Vagina (tissue), 2 donors: ENCODE measurements around the gene MAD1L1. TPM values are rescaled to one million over a fixed set of nuclear protein-coding genes. Genes with fewer than 3 reads are reported as not detected.

Experiments
- DNase-seq, 2 donors: peaks; one replicate each; pipeline ENCODE4 v3.0.0-alpha.2; 2017; ENCODE audit errors: extremely low spot score in 2 of 2
- H3K27ac ChIP-seq: fragments of 200-600 bp; sonication (generic); one replicate; pipeline ENCODE4 v1.5.1; 2019
- H3K27me3 ChIP-seq: fragments of 200-600 bp; sonication (generic); one replicate; pipeline ENCODE4 v1.5.1; 2019
- H3K36me3 ChIP-seq, 2 donors: fragments of 200-600 bp; sonication (generic); one replicate each; pipeline ENCODE4 v1.5.1; 2017 to 2019
- H3K4me1 ChIP-seq: fragments of 200-600 bp; sonication (generic); one replicate; pipeline ENCODE4 v1.5.1; 2019
- H3K4me3 ChIP-seq, 2 donors: fragments of 200-600 bp; sonication (generic); 1 replicate in 1 of 2; 2 replicates in 1 of 2; pipeline ENCODE4 v1.5.1; 2016 to 2019
- H3K9me3 ChIP-seq: fragments of 200-600 bp; sonication (generic); one replicate; pipeline ENCODE4 v1.5.1; 2019
- POLR2A ChIP-seq, 2 donors: fragments of 450-650 bp; IDR thresholded peaks; one replicate each; pipeline ENCODE4 v1.6.1; 2017; ENCODE audit warnings: antibody characterized with exemption in 2 of 2, mild to moderate bottlenecking in 2 of 2, moderate library complexity in 2 of 2
- POLR2AphosphoS5 ChIP-seq, 2 donors: sonication (generic); formaldehyde crosslinking; IDR thresholded peaks; one replicate each; pipeline ENCODE4 v1.9.0; 2017; ENCODE audit warnings: antibody characterized with exemption in 2 of 2, mild to moderate bottlenecking in 2 of 2, low read depth in 1 of 2; ENCODE audit not compliant: insufficient read depth in 1 of 2
- intact Hi-C: fragments of 100-400 bp; cut with DNase I; formaldehyde crosslinking; loops from one replicate; pipeline ENCODE4 v1.15.1; 2023
- total RNA-seq: library from RNA; depleted of rRNA; stranded (reverse); fragments of >200 nt; gene quantifications from one replicate; pipeline ENCODE4 v1.2.3, GENCODE V29; 2016
- TF ChIP-seq, protein P1 (sequence below), 3 experiments: fragments of 450-650 bp in 2 of 3; fragments of 200-600 bp in 1 of 3; sonication (generic) in 1 of 3; IDR thresholded peaks; one replicate each; pipeline ENCODE4 v1.5.1; 2017 to 2019; ENCODE audit warnings: antibody characterized with exemption in 3 of 3, mild to moderate bottlenecking in 2 of 3, moderate library complexity in 2 of 3

The MAD1L1 gene
- total RNA-seq, 1 donor from 2014 or later, result 62.4 TPM

DNA sequence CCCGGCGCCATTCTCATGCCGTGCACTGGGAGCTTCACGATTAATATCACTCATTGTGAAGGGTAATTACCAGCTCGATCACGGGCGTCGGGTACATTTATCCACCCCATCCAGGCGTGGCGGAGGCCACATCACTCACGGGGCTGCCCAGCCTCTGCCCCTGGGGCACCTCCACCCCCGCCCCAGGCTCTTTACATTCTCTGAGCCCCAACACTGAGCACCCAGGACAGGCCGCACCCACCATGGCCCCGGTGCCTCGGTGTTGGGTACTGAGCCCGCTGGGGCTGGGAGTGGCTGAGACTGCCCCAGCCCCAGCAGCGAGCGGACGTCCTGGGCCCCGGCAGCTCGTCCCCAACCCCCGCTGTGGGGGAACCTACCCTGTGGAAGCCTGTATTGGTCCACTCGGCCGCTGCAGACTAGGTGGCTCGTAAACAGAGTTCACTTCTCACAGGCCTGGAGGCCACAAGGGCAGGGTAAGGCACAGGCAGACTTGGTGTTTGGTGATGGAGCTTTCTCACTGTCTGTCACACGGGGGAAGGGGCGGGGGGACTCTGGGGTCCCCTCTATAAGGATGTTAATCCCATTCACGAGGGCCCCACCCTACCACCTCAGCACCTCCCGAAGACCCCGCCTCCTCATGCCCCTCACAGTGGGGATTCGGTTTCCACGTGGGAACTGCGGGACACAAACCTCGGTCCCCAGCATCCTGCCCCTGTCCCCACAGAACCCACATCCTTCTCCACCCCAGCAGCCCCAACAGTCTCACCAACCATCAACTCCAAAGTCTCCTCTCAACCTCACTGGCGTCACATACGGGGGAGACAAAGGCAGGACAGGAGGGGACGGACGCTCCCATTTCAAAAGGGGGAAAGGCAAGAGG lies 378.5 kb downstream of the MAD1L1 start:
- no peaks in the 10 kb centered on the region for H3K27me3 ChIP-seq
- no peak overlapping the region for H3K4me3 ChIP-seq
- no peak for DNase-seq
- intact Hi-C loops, result no loop called here
- H3K36me3 ChIP-seq, result no peaks in the 10 kb centered on the region
- H3K27ac ChIP-seq, result no peak overlapping the region
- H3K9me3 ChIP-seq, result no peaks in the 10 kb centered on the region
- TF ChIP-seq POLR2AphosphoS5 (IDR thresholded peaks at IDR 0.05; ENCODE audit: insufficient read depth in 1 of 2, low read depth in 1 of 2) (no peak), POLR2A (IDR thresholded peaks at IDR 0.05) (no peak)
- no peaks in the 10 kb centered on the region for H3K4me1 ChIP-seq

DNA sequence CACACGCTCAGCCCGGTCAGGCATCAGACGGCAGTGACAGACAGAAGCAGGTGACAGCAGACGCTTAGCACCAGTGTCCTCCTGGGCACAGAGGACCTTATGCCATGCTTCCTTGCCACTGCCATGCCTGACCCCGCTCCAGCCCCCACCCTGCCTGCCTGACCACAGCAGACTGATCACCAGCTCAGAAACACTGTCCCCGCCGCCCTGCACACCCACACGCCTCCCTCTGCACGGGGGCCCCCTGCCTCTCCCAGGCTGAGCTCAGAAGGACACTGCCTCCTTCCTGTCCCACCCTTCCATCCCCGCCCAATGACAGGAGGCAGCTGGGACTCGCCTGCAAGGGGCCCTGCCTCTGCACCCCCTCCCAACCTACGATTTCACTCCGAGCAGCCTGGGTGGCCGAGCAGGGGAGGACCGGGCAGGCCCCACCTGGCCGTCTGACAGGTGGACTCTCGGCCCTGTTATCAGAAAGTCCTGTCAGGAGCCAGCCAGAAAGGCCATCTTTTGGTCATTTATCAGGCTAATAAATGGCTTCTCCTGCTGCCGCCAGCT lies 379.2 kb downstream of the MAD1L1 start:
- Histone ChIP-seq H3K9me3 (no peaks in the 10 kb centered on the region), H3K4me3 (no peak overlapping the region), H3K36me3 (no peaks in the 10 kb centered on the region), H3K27me3 (no peaks in the 10 kb centered on the region), H3K27ac (no peak overlapping the region), H3K4me1 (no peaks in the 10 kb centered on the region)
- TF ChIP-seq POLR2A (IDR thresholded peaks at IDR 0.05) (no peak), POLR2AphosphoS5 (IDR thresholded peaks at IDR 0.05; ENCODE audit: insufficient read depth in 1 of 2, low read depth in 1 of 2) (no peak)
- TF ChIP-seq, protein P1, sequence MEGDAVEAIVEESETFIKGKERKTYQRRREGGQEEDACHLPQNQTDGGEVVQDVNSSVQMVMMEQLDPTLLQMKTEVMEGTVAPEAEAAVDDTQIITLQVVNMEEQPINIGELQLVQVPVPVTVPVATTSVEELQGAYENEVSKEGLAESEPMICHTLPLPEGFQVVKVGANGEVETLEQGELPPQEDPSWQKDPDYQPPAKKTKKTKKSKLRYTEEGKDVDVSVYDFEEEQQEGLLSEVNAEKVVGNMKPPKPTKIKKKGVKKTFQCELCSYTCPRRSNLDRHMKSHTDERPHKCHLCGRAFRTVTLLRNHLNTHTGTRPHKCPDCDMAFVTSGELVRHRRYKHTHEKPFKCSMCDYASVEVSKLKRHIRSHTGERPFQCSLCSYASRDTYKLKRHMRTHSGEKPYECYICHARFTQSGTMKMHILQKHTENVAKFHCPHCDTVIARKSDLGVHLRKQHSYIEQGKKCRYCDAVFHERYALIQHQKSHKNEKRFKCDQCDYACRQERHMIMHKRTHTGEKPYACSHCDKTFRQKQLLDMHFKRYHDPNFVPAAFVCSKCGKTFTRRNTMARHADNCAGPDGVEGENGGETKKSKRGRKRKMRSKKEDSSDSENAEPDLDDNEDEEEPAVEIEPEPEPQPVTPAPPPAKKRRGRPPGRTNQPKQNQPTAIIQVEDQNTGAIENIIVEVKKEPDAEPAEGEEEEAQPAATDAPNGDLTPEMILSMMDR (IDR thresholded peaks at IDR 0.05), result no peak
- intact Hi-C loops, result no loop called here
- no peak for DNase-seq

DNA sequence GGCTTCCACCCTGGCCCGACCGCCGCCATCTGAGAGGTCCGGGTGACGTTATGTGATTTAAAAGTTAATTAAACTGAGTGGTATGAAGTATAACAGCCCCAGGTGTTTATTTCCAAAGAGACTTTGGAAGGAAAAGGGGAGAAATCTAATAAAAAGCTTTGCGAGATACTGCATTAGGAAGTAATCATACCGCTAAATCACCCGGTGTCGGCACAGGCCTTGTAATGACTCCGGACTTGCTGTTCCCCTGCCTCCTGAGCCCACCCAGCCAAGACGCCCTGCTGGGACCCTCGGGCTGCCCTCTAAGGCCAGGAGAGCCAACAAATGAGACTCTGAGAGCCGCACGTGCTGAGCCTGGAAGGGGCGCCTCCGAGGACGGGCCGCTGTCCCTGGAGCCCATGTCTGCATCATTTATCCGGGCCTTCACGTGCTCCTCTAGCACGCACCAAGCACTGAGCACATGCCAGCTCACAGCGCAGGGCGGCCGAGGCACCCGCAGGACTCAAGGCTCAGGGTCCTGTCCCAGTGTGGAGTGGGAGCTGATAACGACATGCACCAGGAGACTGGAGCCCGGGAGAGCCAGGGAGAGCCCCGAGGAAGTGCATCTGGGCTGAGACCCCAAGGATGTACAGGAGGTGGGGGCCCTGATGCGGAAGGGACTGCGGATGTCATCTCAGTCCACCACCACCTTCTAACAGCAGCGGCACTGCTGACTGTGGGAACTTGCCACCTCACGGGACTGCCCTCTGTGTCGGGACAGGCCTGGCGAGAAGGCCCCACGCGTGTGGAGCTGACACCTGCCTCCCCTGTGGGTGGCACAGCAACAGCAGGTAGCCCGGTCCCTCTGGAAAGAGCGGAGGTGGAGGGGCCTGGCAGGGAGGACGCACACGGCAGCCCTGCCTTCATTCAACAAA lies 380.0 kb downstream of the MAD1L1 start:
- intact Hi-C loops, result no loop called here
- TF ChIP-seq POLR2A (IDR thresholded peaks at IDR 0.05) (no peak), POLR2AphosphoS5 (IDR thresholded peaks at IDR 0.05; ENCODE audit: insufficient read depth in 1 of 2, low read depth in 1 of 2) (no peak)
- TF ChIP-seq, protein P1 (IDR thresholded peaks at IDR 0.05), result no peak
- H3K4me3 ChIP-seq, result no peak overlapping the region
- H3K4me1 ChIP-seq, result no peaks in the 10 kb centered on the region
- no peak for DNase-seq
- no peak overlapping the region for H3K27ac ChIP-seq
- H3K9me3 ChIP-seq, result no peaks in the 10 kb centered on the region
- H3K27me3 ChIP-seq, result no peaks in the 10 kb centered on the region
- no peaks in the 10 kb centered on the region for H3K36me3 ChIP-seq

DNA sequence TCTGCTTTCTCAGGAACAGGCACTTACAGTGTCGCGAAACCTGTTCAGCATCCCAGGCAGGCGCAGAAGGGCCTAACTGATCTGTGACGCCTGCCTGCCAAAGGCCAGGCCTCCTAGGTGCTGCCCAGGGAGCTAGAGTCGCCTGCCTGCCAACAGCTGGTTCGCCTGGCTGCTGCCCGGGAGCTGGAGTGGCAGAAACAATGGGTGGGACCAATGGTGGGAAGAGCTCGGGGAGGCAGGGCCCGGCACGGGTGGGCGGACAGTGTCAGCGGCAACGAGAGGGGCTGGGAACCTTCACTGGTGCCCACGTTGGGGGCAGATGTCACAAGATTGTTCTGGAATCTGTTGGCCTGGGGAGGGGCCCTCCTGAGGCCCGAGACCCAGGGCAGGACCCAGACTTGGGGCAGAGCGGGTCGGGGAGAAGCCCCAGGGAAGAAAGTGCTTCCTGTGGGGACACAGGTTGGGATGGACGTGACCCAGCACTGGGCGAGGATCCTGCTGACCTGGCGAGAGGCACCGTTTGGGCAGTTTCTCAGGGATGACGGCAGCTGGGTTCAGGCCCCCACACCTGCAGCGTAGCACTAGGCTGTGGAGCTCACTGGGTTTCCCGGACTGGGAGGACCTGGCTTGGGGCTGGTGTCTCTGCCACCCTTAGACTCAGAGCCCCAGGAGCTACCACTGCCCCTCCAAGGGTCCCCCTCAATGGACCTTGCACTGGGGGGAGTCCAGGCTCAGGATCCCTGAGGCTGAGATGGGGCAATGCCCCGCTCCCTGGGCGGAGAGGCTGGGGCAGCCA lies 380.8 kb downstream of the MAD1L1 start:
- TF ChIP-seq POLR2A (IDR thresholded peaks at IDR 0.05) (no peak), POLR2AphosphoS5 (IDR thresholded peaks at IDR 0.05; ENCODE audit: insufficient read depth in 1 of 2, low read depth in 1 of 2) (no peak)
- TF ChIP-seq, protein P1 (IDR thresholded peaks at IDR 0.05), result no peak
- no peak overlapping the region for H3K27ac ChIP-seq

More for the DNA sequence above, 380.8 kb downstream of the MAD1L1 start:
- no peak for DNase-seq
- no peaks in the 10 kb centered on the region for H3K27me3 ChIP-seq
- no peak overlapping the region for H3K4me3 ChIP-seq
- no peaks in the 10 kb centered on the region for H3K36me3 ChIP-seq
- intact Hi-C loops, result no loop called here
- H3K9me3 ChIP-seq, result no peaks in the 10 kb centered on the region
- H3K4me1 ChIP-seq, result no peaks in the 10 kb centered on the region
